HG02870 (cell line): ENCODE measurements around the gene AHR.
A peak's percentile ranks its signal among the peaks of the same experiment; 100 is the strongest.

Experiments
- ATAC-seq: cut with Tn5 transposase; IDR thresholded peaks from one replicate; pipeline ENCODE4 v1.9.1; 2021; ENCODE audit warnings: mild to moderate bottlenecking, moderate library complexity; ENCODE audit not compliant: unreplicated experiment

AHR gene

GRCh38 chr7:17298102-17298839 is at the start of gene AHR:
TSS of gene AHR (plus strand) at chr7:17298652. CDS start at chr7:17299265, 613 bp downstream.
- ATAC-seq, result peak; percentile 51

- no peak for ATAC-seq
Observed at GRCh38 chr7:17253885-17254284, 44.6 kb upstream of the AHR start.

GRCh38 chr7:17255926-17256325 is 42.5 kb upstream of the AHR start:
- ATAC-seq, result peak; percentile 63

- ATAC-seq, result no peak
Observed at GRCh38 chr7:17256375-17256774, 42.1 kb upstream of the AHR start.

- no peak for ATAC-seq
Observed at GRCh38 chr7:17266565-17266964, 31.9 kb upstream of the AHR start.

GRCh38 chr7:17269341-17270221 is 28.9 kb upstream of the AHR start:
- no peak for ATAC-seq

- ATAC-seq, result no peak
Observed at GRCh38 chr7:17274551-17275245, 23.8 kb upstream of the AHR start.

GRCh38 chr7:17275749-17276671 is 22.4 kb upstream of the AHR start:
- no peak for ATAC-seq

GRCh38 chr7:17279061-17279460 is 19.4 kb upstream of the AHR start:
- ATAC-seq, result no peak

- no peak for ATAC-seq
Observed at GRCh38 chr7:17289074-17289645, 9.3 kb upstream of the AHR start.

- ATAC-seq, result no peak
Observed at GRCh38 chr7:17292843-17293242, 5.6 kb upstream of the AHR start.

- ATAC-seq, result no peak
Observed at GRCh38 chr7:17293481-17293880, 5.0 kb upstream of the AHR start.

- ATAC-seq, result no peak
Observed at GRCh38 chr7:17297243-17297642, 1.2 kb upstream of the AHR start.

- ATAC-seq, result peak; percentile 32
Observed at GRCh38 chr7:17298840-17299482, 509 bp downstream of the AHR start.

- ATAC-seq, result no peak
Observed at GRCh38 chr7:17299483-17299991, 1.1 kb downstream of the AHR start.

GRCh38 chr7:17300012-17300411 is 1.6 kb downstream of the AHR start:
- ATAC-seq, result no peak

GRCh38 chr7:17300437-17300836 is 2.0 kb downstream of the AHR start:
- ATAC-seq, result no peak

- no peak for ATAC-seq
Observed at GRCh38 chr7:17301471-17302456, 3.3 kb downstream of the AHR start.
